ENCODE measurements around the gene HDAC4.
"Not testable (repeated sequence)": the region's sequence is repeated elsewhere in the genome, so short reads cannot be mapped to it uniquely, and the experiment has no call there.

HDAC4 gene

GRCh38 chr2:239043326-239043725 is 357.5 kb downstream of the HDAC4 start:
- DNase-seq (ENCODE audit: low spot score): no peak

DNA sequence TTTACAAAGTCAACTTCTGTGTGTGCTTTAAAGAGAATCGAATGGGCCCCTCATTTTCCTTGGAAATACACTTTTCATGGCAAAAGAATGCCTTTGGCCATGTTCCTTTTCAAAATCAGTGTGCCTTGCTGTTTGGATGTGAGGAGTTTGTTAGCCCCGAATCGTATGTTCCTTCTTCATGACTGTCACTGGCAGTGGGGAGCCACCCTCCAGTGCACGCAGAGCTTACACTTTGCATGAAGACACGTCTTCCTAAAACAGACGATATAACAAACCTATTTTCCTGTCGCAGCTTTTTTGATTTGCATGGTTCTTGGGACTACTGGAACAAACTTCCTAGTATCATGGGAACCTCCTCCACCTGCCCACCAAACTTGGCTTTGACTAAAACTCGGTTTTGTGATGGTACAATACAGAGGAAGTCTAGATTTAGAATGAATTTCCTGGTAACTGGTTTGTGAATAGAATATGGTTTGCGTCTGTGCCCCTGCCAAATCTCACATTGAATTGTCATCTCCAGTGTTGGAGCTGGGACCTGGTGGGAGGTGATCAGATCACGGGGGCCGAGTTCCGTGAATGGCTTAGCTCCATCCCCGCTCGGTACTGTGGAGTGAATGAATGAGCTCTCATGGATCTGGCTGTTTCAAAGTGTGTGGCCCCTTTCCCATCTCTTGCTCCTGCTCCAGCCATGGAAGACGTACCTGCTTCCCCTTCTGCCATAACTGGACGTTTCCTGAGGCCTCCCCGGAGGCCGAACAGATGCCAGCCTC is 358.1 kb downstream of the HDAC4 start:
- DNase-seq (ENCODE audit: low spot score): no peak

DNA sequence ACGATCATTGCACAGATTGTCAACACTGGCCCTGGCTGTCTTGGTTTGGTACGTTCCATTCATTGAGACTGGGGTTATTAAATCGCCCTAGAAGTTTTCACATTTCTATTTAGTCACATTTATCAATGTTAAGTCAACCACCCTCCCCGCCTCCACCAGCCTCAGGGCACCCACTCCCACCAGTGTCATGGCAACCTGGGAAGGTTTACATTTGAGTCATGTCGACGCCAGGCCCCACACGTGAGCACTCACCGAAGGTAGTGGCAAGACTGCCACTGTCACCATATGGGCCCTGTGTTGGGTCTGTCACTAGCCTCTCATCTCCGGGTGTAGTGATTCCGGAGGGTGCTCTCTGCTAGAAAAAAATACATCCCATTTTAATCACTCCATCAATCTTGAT is 358.8 kb downstream of the HDAC4 start:
- DNase-seq (ENCODE audit: low spot score): no peak

DNA sequence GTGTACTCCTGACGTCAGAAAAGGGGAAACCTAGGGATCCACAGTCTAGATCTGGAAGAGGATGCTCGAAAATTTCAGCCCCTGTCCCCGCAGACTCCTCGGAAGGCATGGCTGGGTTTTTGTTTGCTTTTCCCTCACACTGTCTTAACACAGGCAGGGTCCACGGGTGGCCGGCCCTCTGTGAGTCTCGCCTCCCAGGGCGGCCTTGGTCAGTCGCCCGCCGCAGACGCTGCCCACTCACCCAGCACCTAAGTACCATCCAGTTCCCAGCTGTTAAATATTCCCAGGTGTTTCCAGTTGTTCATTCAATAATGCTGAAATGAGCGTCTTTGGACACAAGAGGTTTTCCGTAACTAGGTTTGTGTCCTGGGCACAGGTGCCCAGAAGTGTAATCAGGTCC is 359.8 kb downstream of the HDAC4 start:
- no peak for DNase-seq (ENCODE audit: low spot score)

DNA sequence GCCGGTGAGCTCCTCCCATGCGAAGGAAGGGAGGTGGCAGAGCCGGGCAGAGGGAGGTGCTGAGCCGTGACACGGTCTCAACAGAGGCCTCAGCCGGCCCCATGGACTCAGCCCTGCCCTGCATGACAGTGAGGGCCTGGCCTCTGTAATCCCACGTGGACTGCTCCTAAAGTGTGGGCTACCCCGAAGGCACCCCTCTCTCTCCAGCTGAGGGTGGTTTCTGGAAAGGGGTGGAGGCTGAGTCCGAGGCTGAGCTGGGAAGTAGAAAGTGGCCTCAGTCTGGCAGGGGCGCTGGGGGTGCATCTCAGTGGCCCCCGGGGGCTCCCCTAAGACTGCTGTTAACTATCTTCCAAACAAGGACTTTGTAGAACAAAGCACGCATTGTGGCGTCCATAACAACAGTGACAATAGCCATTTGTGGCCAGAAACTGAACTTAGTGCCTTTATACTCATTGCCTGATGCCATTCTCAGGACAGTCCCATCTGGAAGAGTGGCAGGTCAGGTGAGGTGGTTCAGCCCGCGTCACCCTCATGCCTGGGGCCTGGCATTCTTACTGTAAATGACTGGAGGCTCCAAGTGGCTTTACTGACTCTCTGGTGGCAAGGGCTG is 360.6 kb downstream of the HDAC4 start:
- DNase-seq (ENCODE audit: low spot score): no peak

DNA sequence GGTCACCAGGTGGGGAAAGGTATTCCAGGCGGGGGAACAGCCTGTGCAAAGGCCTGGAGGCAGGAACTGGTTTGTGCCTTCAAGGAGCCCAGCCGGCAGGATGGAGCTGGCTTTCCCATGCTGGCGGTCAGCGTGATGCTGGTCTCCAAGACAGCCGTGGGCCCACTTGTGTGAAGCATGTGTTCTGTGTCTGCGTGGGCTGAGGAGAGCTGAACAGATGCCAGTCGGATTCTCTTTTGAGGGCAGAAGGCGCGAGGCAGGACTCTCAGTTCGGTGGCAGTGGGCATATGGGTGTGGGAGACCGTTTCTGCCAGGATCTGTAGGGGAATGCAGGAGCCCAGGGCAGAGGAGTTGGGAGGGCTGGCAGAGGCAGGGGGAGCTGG is 361.4 kb downstream of the HDAC4 start:
- no peak for DNase-seq (ENCODE audit: low spot score)

DNA sequence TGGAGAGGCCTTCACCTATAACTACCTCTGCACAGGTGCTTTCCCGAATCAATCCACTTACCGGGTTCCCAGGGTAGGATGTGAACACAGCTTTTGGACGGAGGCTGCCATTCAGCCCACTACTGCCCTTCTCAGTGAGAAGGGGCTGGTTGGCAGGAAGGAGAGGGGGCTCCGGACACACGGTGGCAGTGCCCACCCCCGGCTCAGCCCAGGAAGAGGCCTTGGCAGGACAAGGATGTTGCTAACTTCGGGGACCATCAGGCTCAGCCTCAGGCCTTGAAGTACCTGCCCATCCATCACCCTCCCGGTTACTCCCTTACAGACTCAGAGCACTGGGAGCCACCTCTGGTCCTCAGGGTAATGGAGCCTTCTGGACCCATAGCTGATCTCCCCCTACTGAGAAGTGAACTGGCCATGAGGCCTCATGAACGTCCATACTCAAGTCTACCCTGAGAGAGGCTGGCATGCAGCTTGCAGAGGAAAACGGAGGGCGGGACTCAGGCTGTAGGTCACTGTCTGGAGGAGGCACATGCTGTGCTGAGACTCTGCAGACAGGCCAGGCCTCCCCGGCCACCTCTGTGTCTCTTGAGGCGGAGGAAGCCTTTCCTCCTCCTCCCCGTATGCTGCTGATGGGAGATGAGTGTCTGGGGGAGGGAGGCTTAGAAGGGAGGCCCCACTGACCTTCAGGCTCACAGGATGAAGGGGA is 361.9 kb downstream of the HDAC4 start:
- DNase-seq (ENCODE audit: low spot score): no peak

GRCh38 chr2:239038284-239038683 is 362.5 kb downstream of the HDAC4 start:
- DNase-seq (ENCODE audit: low spot score): not testable (repeated sequence)

GRCh38 chr2:239037559-239037910 is 363.3 kb downstream of the HDAC4 start:
- DNase-seq (ENCODE audit: low spot score): no peak

GRCh38 chr2:239036819-239037558 is 363.8 kb downstream of the HDAC4 start:
- DNase-seq (ENCODE audit: low spot score): no peak

DNA sequence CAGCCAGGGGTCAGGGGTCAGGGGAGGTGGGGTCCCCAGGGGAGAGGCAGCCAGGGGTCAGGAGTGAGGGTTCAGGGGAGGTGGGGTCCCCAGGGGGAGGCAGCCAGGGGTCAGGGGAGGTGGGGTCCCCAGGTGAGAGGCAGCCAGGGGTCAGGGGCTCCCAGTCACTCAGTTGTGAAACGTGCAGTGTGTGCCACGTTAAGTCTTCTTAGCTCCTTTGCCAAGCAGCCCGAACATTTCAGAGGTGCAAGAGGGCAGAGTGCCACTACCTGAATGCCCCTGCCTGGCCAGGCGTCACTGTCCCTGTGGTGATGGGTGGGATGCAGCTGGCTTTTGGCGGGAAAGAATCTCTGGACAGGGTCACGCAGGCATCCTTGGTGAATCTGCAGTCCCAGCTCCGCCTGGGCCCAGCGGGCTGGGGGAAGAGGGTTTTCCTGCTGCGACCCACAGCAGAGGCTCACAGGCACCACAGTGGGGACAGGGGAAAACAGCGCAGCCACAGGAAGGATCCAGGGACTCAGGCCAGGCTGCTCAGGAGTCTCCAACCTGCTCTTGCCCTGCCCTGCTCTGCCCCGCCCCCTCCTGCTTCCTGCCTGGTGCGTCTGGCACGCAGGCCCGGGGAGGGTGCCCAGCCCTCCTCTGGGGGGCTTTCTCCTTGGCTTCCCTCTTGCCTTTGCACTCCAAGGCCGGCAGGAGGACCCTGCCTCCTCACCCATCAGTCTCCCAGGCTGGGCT is 364.7 kb downstream of the HDAC4 start:
- DNase-seq (ENCODE audit: low spot score): no peak

GRCh38 chr2:239035361-239035814 is 365.4 kb downstream of the HDAC4 start:
- peak; percentile 11 for DNase-seq (ENCODE audit: low spot score)

- DNase-seq (ENCODE audit: low spot score): no peak
These were observed 366.1 kb downstream of the HDAC4 start for GRCh38 chr2:239034561-239035341.

- DNase-seq (ENCODE audit: low spot score): peak; percentile 39
These were observed 366.8 kb downstream of the HDAC4 start for GRCh38 chr2:239033801-239034560.

DNA sequence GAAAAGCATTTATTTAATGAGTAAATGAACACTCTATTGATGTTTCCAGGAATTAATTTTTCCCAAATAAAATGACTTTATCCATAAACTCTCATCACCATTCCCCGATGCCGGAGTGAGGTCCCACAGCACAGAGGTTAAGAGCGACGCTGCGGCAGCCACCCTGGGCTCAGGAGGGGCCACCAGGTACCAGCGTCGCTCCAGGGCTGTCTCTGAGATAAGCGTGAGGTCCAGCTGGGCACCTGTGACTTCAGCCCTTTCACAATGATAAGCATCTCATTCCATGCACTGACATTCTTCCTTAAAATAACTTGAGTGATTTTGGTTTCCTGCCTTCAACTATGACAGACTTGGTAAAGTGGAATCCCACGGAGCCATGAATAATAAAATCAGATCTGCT is 370.9 kb downstream of the HDAC4 start:
- DNase-seq (ENCODE audit: low spot score): no peak

DNA sequence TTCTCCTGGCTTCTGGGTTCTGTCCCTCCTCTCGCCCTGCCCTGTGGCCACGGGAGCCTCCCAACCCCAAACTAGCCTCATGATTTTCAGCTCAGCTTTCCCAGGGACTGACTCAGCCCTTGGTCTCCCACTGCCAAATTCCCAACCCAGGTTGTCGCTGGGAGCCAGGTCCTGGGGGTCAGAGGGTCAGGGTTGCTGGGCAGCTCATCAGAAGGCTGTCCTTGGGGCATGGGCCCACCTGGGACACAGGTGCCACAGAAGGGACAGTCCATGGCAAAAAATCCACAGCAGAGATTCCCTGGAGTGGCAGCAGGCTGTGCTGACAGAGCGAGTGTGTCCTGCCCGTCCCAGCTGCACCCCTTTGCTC is 372.6 kb downstream of the HDAC4 start:
- DNase-seq (ENCODE audit: low spot score): no peak

DNA sequence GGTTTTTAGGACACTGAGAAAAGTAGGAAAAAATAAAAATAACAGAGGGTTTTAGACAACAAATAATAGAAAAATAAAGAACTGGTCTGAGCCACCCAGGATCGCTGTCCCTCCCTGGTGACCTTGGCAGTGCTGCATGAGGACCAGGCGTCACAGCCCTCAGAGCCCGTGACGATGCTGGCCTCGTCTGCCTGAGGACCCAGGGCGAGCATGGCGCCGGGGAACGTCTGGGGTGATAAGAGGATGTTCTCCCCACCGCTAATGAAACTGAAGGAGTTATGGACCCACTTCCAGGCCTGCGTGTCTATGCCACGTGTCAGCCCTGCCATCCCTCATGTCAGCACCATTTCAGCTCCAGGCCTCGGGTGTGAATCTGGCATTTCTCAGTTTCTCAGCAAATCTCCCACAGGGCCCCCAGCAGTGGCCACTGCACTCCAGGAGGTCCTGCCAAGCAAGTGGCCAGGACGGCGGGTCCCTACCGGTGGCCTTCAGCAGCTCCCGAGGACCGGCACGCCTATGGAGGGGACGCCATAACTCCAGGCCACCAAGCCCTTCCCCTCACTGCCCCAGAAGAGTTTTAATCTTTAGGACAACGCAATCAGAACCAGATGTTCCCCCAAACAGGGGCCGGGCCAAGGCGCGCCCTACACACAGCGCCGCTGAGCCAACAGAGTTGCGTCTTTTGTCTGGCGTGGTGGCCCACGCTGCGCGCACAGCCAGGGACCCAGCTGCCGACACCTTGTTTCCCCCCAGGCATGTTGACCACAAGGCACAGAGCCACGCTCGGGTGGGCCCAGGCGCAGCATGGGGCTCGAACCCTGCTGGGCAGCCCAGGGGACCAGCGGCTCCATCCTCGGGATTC is 373.2 kb downstream of the HDAC4 start:
- DNase-seq (ENCODE audit: low spot score): no peak

- DNase-seq (ENCODE audit: low spot score): no peak
These were observed 374.0 kb downstream of the HDAC4 start for GRCh38 chr2:239026711-239027361.

- no peak for DNase-seq (ENCODE audit: low spot score)
These were observed 374.8 kb downstream of the HDAC4 start for GRCh38 chr2:239025951-239026461.
